ENCODE measurements around the gene ACAD9. TPM values are rescaled to one million over a fixed set of nuclear protein-coding genes. Genes with fewer than 3 reads are reported as not detected.

The ACAD9 gene
- total and polyA plus RNA-seq, 4 donors, result 24.9 to 59.3 (median 38.8) TPM

- WGBS, 2 donors, result 89 to 95% methylated on average over 14 to 15 of the region's 15 CpGs
- no peak overlapping the region for H3K27ac ChIP-seq (ENCODE audit: low read depth in 1 of 2, low read length in 1 of 2)
- H3K9ac ChIP-seq (ENCODE audit: insufficient read depth in 1 of 2, low read length in 2 of 2), result no peak overlapping the region
- H3K4me1 ChIP-seq (ENCODE audit: control insufficient read depth in 5 of 5, insufficient read depth in 5 of 5, low read length in 5 of 5), result no peaks in the 10 kb centered on the region
- no peaks in the 10 kb centered on the region for H3K36me3 ChIP-seq (ENCODE audit: control insufficient read depth in 4 of 4, insufficient read depth in 4 of 4, low read length in 4 of 4)
- no peak for TF ChIP-seq CTCF (IDR thresholded peaks at IDR 0.05; ENCODE audit: control extremely low read depth, extremely low read depth)
- no peak overlapping the region for H3K4me3 ChIP-seq
- no peak for ATAC-seq (ENCODE audit: insufficient read depth, low FRiP score)
- H3K27me3 ChIP-seq (ENCODE audit: control insufficient read depth in 3 of 3, insufficient read depth in 3 of 3, low read length in 2 of 3), result no peaks in the 10 kb centered on the region
- H3K9me3 ChIP-seq (ENCODE audit: control insufficient read depth in 4 of 4, insufficient read depth in 3 of 4, low read length in 3 of 4), result no peaks in the 10 kb centered on the region
- no peak for DNase-seq
Measured at GRCh38 chr3:128942161-128942952, 62.9 kb downstream of the ACAD9 start.

GRCh38 chr3:128945041-128945877 lies 65.8 kb downstream of the ACAD9 start:
- DNase-seq, result no peak
- WGBS, 2 donors, result 89 to 93% methylated on average over 21 of the region's 21 CpGs
- H3K4me3 ChIP-seq, result no peak overlapping the region
- no peak for ATAC-seq (ENCODE audit: insufficient read depth, low FRiP score)
- H3K36me3 ChIP-seq (ENCODE audit: control insufficient read depth in 4 of 4, insufficient read depth in 4 of 4, low read length in 4 of 4), result no peaks in the 10 kb centered on the region
- no peaks in the 10 kb centered on the region for H3K4me1 ChIP-seq (ENCODE audit: control insufficient read depth in 5 of 5, insufficient read depth in 5 of 5, low read length in 5 of 5)
- no peaks in the 10 kb centered on the region for H3K27me3 ChIP-seq (ENCODE audit: control insufficient read depth in 3 of 3, insufficient read depth in 3 of 3, low read length in 2 of 3)
- TF ChIP-seq CTCF (IDR thresholded peaks at IDR 0.05; ENCODE audit: control extremely low read depth, extremely low read depth), result no peak
- no peaks in the 10 kb centered on the region for H3K9me3 ChIP-seq (ENCODE audit: control insufficient read depth in 4 of 4, insufficient read depth in 3 of 4, low read length in 3 of 4)
- H3K9ac ChIP-seq (ENCODE audit: insufficient read depth in 1 of 2, low read length in 2 of 2), result no peak overlapping the region
- H3K27ac ChIP-seq (ENCODE audit: low read depth in 1 of 2, low read length in 1 of 2), result no peak overlapping the region

GRCh38 chr3:128945878-128946175 lies 66.4 kb downstream of the ACAD9 start:
- ATAC-seq (ENCODE audit: insufficient read depth, low FRiP score) (no peak), DNase-seq (no peak)
- Histone ChIP-seq H3K4me3 (no peak overlapping the region), H3K27ac (ENCODE audit: low read depth in 1 of 2, low read length in 1 of 2) (no peak overlapping the region), H3K4me1 (ENCODE audit: control insufficient read depth in 5 of 5, insufficient read depth in 5 of 5, low read length in 5 of 5) (no peaks in the 10 kb centered on the region), H3K36me3 (ENCODE audit: control insufficient read depth in 4 of 4, insufficient read depth in 4 of 4, low read length in 4 of 4) (no peaks in the 10 kb centered on the region), H3K9me3 (ENCODE audit: control insufficient read depth in 4 of 4, insufficient read depth in 3 of 4, low read length in 3 of 4) (no peaks in the 10 kb centered on the region), H3K27me3 (ENCODE audit: control insufficient read depth in 3 of 3, insufficient read depth in 3 of 3, low read length in 2 of 3) (no peaks in the 10 kb centered on the region), H3K9ac (ENCODE audit: insufficient read depth in 1 of 2, low read length in 2 of 2) (no peak overlapping the region)
- no peak for TF ChIP-seq CTCF (IDR thresholded peaks at IDR 0.05; ENCODE audit: control extremely low read depth, extremely low read depth)
- 81 to 91% methylated on average over 3 of the region's 3 CpGs for WGBS, 2 donors

Data from lung (tissue), 12 donors.